PC-9 (cell line): Measurements from ENCODE around the gene MED27. TPM values are rescaled to one million over a fixed set of nuclear protein-coding genes. Genes with fewer than 3 reads are reported as not detected.

Experiments used
- BruUV-seq: library from RNA; stranded (reverse); fragments of 400-500 nt; replicated peaks from 2 replicates; lab custom pipeline; 2021; lab: Mats Ljungman, UMichigan
- CTCF ChIA-PET: fragments of 300-600 bp; sonication (Branson Sonifier 250); formaldehyde crosslinking; loops from one replicate; lab custom pipeline; 2022; ENCODE audit warnings: antibody characterized with exemption; lab: Charles Lee
- POLR2A ChIA-PET: fragments of 300-600 bp; sonication (Branson Sonifier 250); formaldehyde crosslinking; loops from one replicate; lab custom pipeline; 2022; ENCODE audit warnings: antibody characterized with exemption; ENCODE audit not compliant: unreplicated experiment; lab: Charles Lee
- DNase-seq, 2 experiments: peaks; one replicate each; pipeline versions ENCODE4 v3.0.0 to v3.0.0-alpha.2; 2015 to 2022; ENCODE audit warnings: mixed read lengths in 1 of 2
- H2AFZ ChIP-seq: fragments of 200-600 bp; sonication (generic); 2 replicates; pipeline ENCODE4 v1.8.1; 2017; ENCODE audit warnings: antibody characterized with exemption
- H3F3A ChIP-seq: fragments of 200-600 bp; sonication (generic); 2 replicates; pipeline ENCODE4 v1.8.1; 2017; ENCODE audit warnings: antibody characterized with exemption, mild to moderate bottlenecking, low read depth; ENCODE audit not compliant: insufficient read depth
- H3K27ac ChIP-seq: fragments of 200-600 bp; sonication (generic); 2 replicates; pipeline ENCODE4 v1.6.1; 2016; ENCODE audit warnings: mixed run types
- H3K27me3 ChIP-seq: fragments of 200-600 bp; sonication (generic); 2 replicates; pipeline ENCODE4 v1.6.1; 2016; ENCODE audit warnings: low read depth, mixed run types; ENCODE audit not compliant: insufficient read depth
- H3K36me3 ChIP-seq: fragments of 200-600 bp; sonication (generic); 2 replicates; pipeline ENCODE4 v1.6.1; 2016; ENCODE audit warnings: low read depth, mixed run types
- H3K4me1 ChIP-seq: fragments of 200-600 bp; sonication (generic); replicated peaks from 2 replicates; pipeline ENCODE4 v1.6.1; 2016; ENCODE audit warnings: mixed run types; ENCODE audit not compliant: insufficient read depth
- H3K4me2 ChIP-seq: fragments of 200-600 bp; sonication (generic); 2 replicates; pipeline ENCODE4 v1.6.1; 2017; ENCODE audit warnings: mixed run types
- H3K4me3 ChIP-seq: fragments of 200-600 bp; sonication (generic); 2 replicates; pipeline ENCODE4 v1.6.1; 2016; ENCODE audit warnings: mixed run types
- H3K79me2 ChIP-seq: fragments of 200-600 bp; sonication (generic); 2 replicates; pipeline ENCODE4 v1.6.1; 2017; ENCODE audit warnings: low read depth, mixed run types
- H3K9me2 ChIP-seq: fragments of 200-600 bp; sonication (generic); 2 replicates; pipeline ENCODE4 v1.8.1; 2017; ENCODE audit warnings: mild to moderate bottlenecking; ENCODE audit not compliant: insufficient read depth
- H3K9me3 ChIP-seq: fragments of 200-600 bp; sonication (generic); 2 replicates; pipeline ENCODE4 v1.8.1; 2016; ENCODE audit warnings: low read depth; ENCODE audit not compliant: insufficient read depth
- H4K20me1 ChIP-seq: fragments of 200-600 bp; sonication (generic); 2 replicates; pipeline ENCODE4 v1.8.1; 2017; ENCODE audit not compliant: insufficient read depth
- EZH2 ChIP-seq: fragments of 200-600 bp; sonication (generic); IDR thresholded peaks from 2 replicates; pipeline ENCODE4 v1.8.0; 2017; ENCODE audit warnings: antibody characterized with exemption, low read depth
- intact Hi-C: fragments of 100-400 bp; cut with micrococcal nuclease; formaldehyde crosslinking; loops from one replicate; pipeline ENCODE4 v1.10.0; 2022; ENCODE audit not compliant: unreplicated experiment
- total RNA-seq: library from RNA; stranded (reverse); gene quantifications from 2 replicates; pipeline ENCODE4 v1.2.3, GENCODE V29; 2021
- TF ChIP-seq, protein P1 (sequence below): fragments of 200-600 bp; sonication (generic); conservative IDR thresholded peaks from 2 replicates; pipeline ENCODE4 v1.6.1; 2017; ENCODE audit warnings: mixed run types, antibody characterized with exemption, mild to moderate bottlenecking, moderate library complexity

The MED27 gene
- total RNA-seq, 1 experiment from 2014 or later: 31.2 TPM

DNA sequence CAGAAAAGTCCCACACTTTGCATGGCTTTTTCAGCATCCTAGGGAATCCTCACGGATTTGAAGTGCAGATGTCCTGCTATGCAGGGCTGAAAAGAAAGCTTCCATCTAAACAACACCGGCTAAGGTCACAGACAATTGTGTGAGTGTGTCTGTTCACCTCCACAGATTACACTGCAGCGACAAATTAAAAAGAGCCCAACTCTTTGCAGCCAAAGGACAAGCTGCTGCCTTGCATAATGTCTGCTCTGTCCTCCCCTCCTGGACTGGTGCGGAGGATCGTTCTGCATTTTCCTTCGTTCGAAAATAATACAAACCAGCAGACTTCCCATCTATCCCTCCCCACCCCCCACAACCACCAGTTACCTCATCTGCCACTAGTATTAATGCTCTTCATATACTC lies 169.1 kb downstream of the MED27 start:
- no peaks in the 10 kb centered on the region for H3K27me3 ChIP-seq
- ChIA-PET POLR2A (no interaction called here), CTCF (no interaction called here)
- H3K4me1 ChIP-seq: no peaks in the 10 kb centered on the region
- no peaks in the 10 kb centered on the region for H3K9me2 ChIP-seq
- H3K27ac ChIP-seq: no peak overlapping the region
- no peaks in the 10 kb centered on the region for H3K79me2 ChIP-seq
- no peak overlapping the region for H3K4me2 ChIP-seq
- BruUV-seq: no TSS peak
- intact Hi-C loops: no loop called here
- no peaks in the 10 kb centered on the region for H3K36me3 ChIP-seq
- no peak for DNase-seq
- TF ChIP-seq, protein P1, sequence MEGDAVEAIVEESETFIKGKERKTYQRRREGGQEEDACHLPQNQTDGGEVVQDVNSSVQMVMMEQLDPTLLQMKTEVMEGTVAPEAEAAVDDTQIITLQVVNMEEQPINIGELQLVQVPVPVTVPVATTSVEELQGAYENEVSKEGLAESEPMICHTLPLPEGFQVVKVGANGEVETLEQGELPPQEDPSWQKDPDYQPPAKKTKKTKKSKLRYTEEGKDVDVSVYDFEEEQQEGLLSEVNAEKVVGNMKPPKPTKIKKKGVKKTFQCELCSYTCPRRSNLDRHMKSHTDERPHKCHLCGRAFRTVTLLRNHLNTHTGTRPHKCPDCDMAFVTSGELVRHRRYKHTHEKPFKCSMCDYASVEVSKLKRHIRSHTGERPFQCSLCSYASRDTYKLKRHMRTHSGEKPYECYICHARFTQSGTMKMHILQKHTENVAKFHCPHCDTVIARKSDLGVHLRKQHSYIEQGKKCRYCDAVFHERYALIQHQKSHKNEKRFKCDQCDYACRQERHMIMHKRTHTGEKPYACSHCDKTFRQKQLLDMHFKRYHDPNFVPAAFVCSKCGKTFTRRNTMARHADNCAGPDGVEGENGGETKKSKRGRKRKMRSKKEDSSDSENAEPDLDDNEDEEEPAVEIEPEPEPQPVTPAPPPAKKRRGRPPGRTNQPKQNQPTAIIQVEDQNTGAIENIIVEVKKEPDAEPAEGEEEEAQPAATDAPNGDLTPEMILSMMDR: no peak
- TF ChIP-seq EZH2: no peak
- H4K20me1 ChIP-seq: 0 out of 2 replicates have a peak, but pooled peaks cover 6% of the 10 kb centered on the region
- H3K9me3 ChIP-seq: no peaks in the 10 kb centered on the region
- no peak overlapping the region for H3K4me3 ChIP-seq
- H2AFZ ChIP-seq: no peak overlapping the region
- H3F3A ChIP-seq: no peaks in the 10 kb centered on the region

DNA sequence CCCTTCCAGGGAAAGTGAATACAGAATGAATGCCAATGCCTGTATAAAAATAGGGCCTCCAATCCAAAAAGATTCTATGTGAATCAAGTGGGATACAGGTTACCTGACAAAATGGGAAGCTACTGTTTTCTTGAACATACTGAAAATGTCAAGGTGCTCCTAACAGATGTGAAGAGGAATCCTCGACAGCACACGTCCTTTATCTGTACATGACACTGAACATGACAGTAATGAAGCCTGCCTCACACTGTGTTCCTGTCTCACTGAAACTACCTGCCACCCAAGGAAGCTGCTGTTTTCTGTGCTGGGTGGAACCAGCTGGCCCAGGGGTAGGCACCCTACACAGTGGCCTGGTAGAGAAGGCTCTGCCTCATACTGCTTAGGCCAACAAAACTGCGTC lies 174.5 kb downstream of the MED27 start:
- ChIA-PET POLR2A (no interaction called here), CTCF (interaction anchor here (0.6 kb wide), 1 partner anchor 143 kb away, joined by 3 read pairs; no protein-coding TSS in a partner anchor)
- no peak overlapping the region for H2AFZ ChIP-seq
- no peaks in the 10 kb centered on the region for H3K9me2 ChIP-seq
- no peaks in the 10 kb centered on the region for H3K27me3 ChIP-seq
- H3K4me3 ChIP-seq: no peak overlapping the region
- no peaks in the 10 kb centered on the region for H3K79me2 ChIP-seq
- TF ChIP-seq EZH2: no peak
- TF ChIP-seq, protein P1: no peak
- H3K9me3 ChIP-seq: no peaks in the 10 kb centered on the region
- no peaks in the 10 kb centered on the region for H3F3A ChIP-seq
- H3K36me3 ChIP-seq: no peaks in the 10 kb centered on the region
- H3K27ac ChIP-seq: no peak overlapping the region
- H4K20me1 ChIP-seq: no peaks in the 10 kb centered on the region
- no peaks in the 10 kb centered on the region for H3K4me1 ChIP-seq
- no TSS peak for BruUV-seq
- H3K4me2 ChIP-seq: no peak overlapping the region
- DNase-seq: no peak
- intact Hi-C loops: no loop called here

DNA sequence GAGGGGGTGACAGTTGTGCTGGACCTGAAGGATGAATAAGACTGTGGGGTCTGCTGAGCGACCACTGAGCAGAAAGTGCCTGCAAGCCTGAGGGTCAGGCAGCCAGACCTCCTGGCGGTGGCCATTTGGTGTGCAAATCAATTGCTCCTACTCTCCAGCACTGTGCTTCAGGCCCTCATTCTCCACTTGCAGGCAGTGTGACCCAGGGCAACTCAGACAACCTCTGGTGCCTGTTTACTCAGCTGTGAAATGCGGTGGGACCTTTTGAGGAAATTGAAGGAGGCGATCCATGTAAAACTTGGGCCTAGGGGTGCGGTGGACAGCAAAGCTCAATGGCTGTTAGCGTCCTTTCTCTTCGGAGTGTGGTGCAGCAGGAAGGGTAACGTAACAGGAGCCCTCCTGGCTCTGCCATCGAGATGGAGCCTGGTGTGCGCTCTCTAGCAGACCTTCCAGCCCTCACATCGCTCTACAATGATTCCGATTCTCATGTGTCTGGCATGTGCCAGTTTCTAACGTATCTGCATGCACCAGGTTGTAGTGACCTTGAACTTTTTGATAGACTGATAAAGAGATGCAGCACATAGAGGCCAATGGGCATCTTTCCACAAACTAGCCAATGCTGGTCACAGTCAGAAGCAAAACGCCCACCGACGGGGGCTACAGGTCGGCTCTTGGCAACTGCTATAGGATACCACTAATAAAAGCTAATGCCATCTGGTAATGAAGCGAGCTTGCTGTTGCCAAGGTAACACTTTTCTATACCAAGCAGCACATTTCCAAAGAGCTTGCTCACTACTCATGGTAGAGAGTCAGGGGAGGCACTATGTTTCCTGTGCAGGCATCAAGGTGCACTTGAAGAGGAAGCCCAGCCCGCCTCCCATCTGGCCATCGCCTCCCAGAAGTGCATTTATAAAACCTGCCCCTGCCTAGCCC lies 180.1 kb downstream of the MED27 start:
- no peak for DNase-seq
- Histone ChIP-seq H3K79me2 (no peaks in the 10 kb centered on the region), H3K27me3 (no peaks in the 10 kb centered on the region), H4K20me1 (no peaks in the 10 kb centered on the region), H3K4me1 (no peaks in the 10 kb centered on the region), H3K9me2 (no peaks in the 10 kb centered on the region), H3F3A (no peaks in the 10 kb centered on the region), H3K4me2 (no peak overlapping the region), H3K27ac (no peak overlapping the region), H3K9me3 (no peaks in the 10 kb centered on the region), H2AFZ (no peak overlapping the region), H3K36me3 (no peaks in the 10 kb centered on the region), H3K4me3 (no peak overlapping the region)
- no peak for TF ChIP-seq EZH2
- TF ChIP-seq, protein P1: no peak
- ChIA-PET CTCF (no interaction called here), POLR2A (interaction anchor here (0.6 kb wide), 1 partner anchor 102 kb away, joined by 4 read pairs; no protein-coding TSS in a partner anchor)
- intact Hi-C loops: no loop called here
- no TSS peak for BruUV-seq
